ENCODE results near the gene MSI1. TPM values are rescaled to one million over a fixed set of nuclear protein-coding genes. Genes with fewer than 3 reads are reported as not detected.

The MSI1 gene
- total RNA-seq, 4 donors from 2014 or later = 0.16 to 9.2 (median 0.70) TPM

DNA sequence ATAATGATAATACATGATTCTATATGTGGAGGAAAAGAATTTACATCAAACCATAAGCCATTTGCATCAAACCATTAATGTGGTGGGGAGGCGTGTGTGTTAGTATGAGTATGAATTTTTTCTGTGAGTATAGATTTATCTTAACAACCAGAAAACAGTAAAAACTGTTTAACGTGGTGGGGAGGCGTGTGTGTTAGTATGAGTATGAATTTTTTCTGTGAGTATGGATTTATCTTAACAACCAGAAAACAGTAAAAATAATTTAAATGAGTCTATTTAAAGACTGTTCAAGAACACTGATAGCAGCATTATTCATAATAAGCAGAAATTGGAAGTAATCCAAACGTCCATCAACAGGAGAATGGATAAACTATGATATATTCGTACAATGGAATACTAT, 9.1 kb upstream of the MSI1 start:
- Histone ChIP-seq H3K4me3 (no peak overlapping the region), H3K4me1 (no peaks in the 10 kb centered on the region), H3K27me3 (peaks cover 89% of the 10 kb centered on the region), H3K27ac (no peak overlapping the region), H3K9me3 (no peaks in the 10 kb centered on the region), H3K36me3 (no peaks in the 10 kb centered on the region)
- ATAC-seq = no peak
- TF ChIP-seq POLR2A (IDR thresholded peaks at IDR 0.05) = no peak
- TF ChIP-seq, protein P1, sequence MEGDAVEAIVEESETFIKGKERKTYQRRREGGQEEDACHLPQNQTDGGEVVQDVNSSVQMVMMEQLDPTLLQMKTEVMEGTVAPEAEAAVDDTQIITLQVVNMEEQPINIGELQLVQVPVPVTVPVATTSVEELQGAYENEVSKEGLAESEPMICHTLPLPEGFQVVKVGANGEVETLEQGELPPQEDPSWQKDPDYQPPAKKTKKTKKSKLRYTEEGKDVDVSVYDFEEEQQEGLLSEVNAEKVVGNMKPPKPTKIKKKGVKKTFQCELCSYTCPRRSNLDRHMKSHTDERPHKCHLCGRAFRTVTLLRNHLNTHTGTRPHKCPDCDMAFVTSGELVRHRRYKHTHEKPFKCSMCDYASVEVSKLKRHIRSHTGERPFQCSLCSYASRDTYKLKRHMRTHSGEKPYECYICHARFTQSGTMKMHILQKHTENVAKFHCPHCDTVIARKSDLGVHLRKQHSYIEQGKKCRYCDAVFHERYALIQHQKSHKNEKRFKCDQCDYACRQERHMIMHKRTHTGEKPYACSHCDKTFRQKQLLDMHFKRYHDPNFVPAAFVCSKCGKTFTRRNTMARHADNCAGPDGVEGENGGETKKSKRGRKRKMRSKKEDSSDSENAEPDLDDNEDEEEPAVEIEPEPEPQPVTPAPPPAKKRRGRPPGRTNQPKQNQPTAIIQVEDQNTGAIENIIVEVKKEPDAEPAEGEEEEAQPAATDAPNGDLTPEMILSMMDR (IDR thresholded peaks at IDR 0.05) = no peak
- TF ChIP-seq EP300 (IDR thresholded peaks at IDR 0.05) = no peak
- no peak for TF ChIP-seq POLR2AphosphoS5 (IDR thresholded peaks at IDR 0.05)
- WGBS, 2 donors (ENCODE audit: low coverage in 1 of 2) = 59 to 70% methylated on average over 5 of the region's 5 CpGs

- no peak overlapping the region for H3K4me3 ChIP-seq
- no peaks in the 10 kb centered on the region for H3K9me3 ChIP-seq
- H3K27me3 ChIP-seq = peaks cover 89% of the 10 kb centered on the region
- H3K36me3 ChIP-seq = no peaks in the 10 kb centered on the region
- WGBS, 2 donors (ENCODE audit: low coverage in 1 of 2) = 87 to 89% methylated on average over 4 of the region's 4 CpGs
- TF ChIP-seq, protein P1 (IDR thresholded peaks at IDR 0.05) = no peak
- no peak for TF ChIP-seq POLR2AphosphoS5 (IDR thresholded peaks at IDR 0.05)
- no peak for TF ChIP-seq POLR2A (IDR thresholded peaks at IDR 0.05)
- no peak for TF ChIP-seq EP300 (IDR thresholded peaks at IDR 0.05)
- ATAC-seq = no peak
- no peaks in the 10 kb centered on the region for H3K4me1 ChIP-seq
- no peak overlapping the region for H3K27ac ChIP-seq
Measured at GRCh38 chr12:120377611-120378010, 8.6 kb upstream of the MSI1 start.

GRCh38 chr12:120376934-120377572, 8.1 kb upstream of the MSI1 start:
- Histone ChIP-seq H3K4me1 (no peaks in the 10 kb centered on the region), H3K27me3 (peaks cover 89% of the 10 kb centered on the region), H3K27ac (no peak overlapping the region), H3K36me3 (no peaks in the 10 kb centered on the region), H3K9me3 (no peaks in the 10 kb centered on the region), H3K4me3 (no peak overlapping the region)
- no peak for ATAC-seq
- TF ChIP-seq POLR2A (IDR thresholded peaks at IDR 0.05) (no peak), POLR2AphosphoS5 (IDR thresholded peaks at IDR 0.05) (no peak), EP300 (IDR thresholded peaks at IDR 0.05) (no peak)
- TF ChIP-seq, protein P1 (IDR thresholded peaks at IDR 0.05) = no peak
- WGBS, 2 donors (ENCODE audit: low coverage in 1 of 2) = 20 to 23% methylated on average over 4 to 5 of the region's 5 CpGs

DNA sequence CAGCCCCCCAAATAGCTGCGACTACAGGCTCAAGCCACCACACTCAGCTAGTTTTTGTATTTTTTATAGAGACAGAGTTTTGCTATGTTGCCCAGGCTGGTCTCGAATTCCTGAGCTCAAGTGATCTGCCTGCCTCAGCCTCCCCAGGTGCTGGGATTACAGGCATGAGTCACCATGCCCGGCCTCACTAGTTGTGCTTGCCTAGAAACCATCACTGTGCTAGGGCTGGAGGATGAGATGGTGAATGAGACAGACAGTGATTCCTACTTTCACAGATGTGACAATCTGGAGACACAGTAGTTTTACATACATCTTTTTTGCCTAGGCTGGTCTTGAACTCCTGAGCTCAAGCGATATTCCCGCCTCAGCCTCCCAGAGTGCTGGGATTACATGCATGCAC, 7.5 kb upstream of the MSI1 start:
- Histone ChIP-seq H3K27me3 (peaks cover 92% of the 10 kb centered on the region), H3K9me3 (no peaks in the 10 kb centered on the region), H3K27ac (no peak overlapping the region), H3K4me1 (no peaks in the 10 kb centered on the region), H3K4me3 (no peak overlapping the region), H3K36me3 (no peaks in the 10 kb centered on the region)
- 80 to 100% methylated on average over 2 of the region's 5 CpGs for WGBS, 2 donors (ENCODE audit: low coverage in 1 of 2)
- TF ChIP-seq EP300 (IDR thresholded peaks at IDR 0.05) (no peak), POLR2A (IDR thresholded peaks at IDR 0.05) (no peak), POLR2AphosphoS5 (IDR thresholded peaks at IDR 0.05) (no peak)
- TF ChIP-seq, protein P1 (IDR thresholded peaks at IDR 0.05) = no peak
- no peak for ATAC-seq

GRCh38 chr12:120376009-120376408, 7.0 kb upstream of the MSI1 start:
- Histone ChIP-seq H3K36me3 (no peaks in the 10 kb centered on the region), H3K27ac (no peak overlapping the region), H3K4me1 (no peaks in the 10 kb centered on the region), H3K9me3 (no peaks in the 10 kb centered on the region), H3K4me3 (no peak overlapping the region), H3K27me3 (peaks cover 92% of the 10 kb centered on the region)
- TF ChIP-seq EP300 (IDR thresholded peaks at IDR 0.05) = no peak
- TF ChIP-seq POLR2A (IDR thresholded peaks at IDR 0.05) = no peak
- TF ChIP-seq, protein P1 (IDR thresholded peaks at IDR 0.05) = no peak
- TF ChIP-seq POLR2AphosphoS5 (IDR thresholded peaks at IDR 0.05) = no peak
- 35 to 69% methylated on average over 2 of the region's 2 CpGs for WGBS, 2 donors (ENCODE audit: low coverage in 1 of 2)
- no peak for ATAC-seq
